NCI-H1930 (cell line): ENCODE data around the gene PPM1E.
"Not testable (repeated sequence)": the region's sequence is repeated elsewhere in the genome, so short reads cannot be mapped to it uniquely, and the experiment has no call there.

Experiments
- DNase-seq, 2 experiments: peaks; one replicate each; lab custom pipeline; 2025; lab: John Stamatoyannopoulos, UW

The PPM1E gene

GRCh38 chr17:58947824-58948223, 192.2 kb downstream of the PPM1E start:
- no peak for DNase-seq

GRCh38 chr17:58954358-58954757, 198.7 kb downstream of the PPM1E start:
- not testable (repeated sequence) for DNase-seq

- DNase-seq, result no peak
These were observed 201.5 kb downstream of the PPM1E start for GRCh38 chr17:58956997-58957724.

GRCh38 chr17:58957725-58958073, 202.0 kb downstream of the PPM1E start:
- DNase-seq, result not testable (repeated sequence)

GRCh38 chr17:58960068-58960467, 204.4 kb downstream of the PPM1E start:
- DNase-seq, result no peak

GRCh38 chr17:58965221-58965620, 209.6 kb downstream of the PPM1E start:
- no peak for DNase-seq

- no peak for DNase-seq
These were observed 210.6 kb downstream of the PPM1E start for GRCh38 chr17:58966208-58966607.

GRCh38 chr17:58968426-58969061, 212.9 kb downstream of the PPM1E start:
- DNase-seq, result no peak

- no peak for DNase-seq
These were observed 213.5 kb downstream of the PPM1E start for GRCh38 chr17:58969156-58969555.

GRCh38 chr17:58969612-58970011, 214.0 kb downstream of the PPM1E start:
- no peak for DNase-seq

GRCh38 chr17:58970609-58971450, 215.2 kb downstream of the PPM1E start:
- DNase-seq, result no peak

- DNase-seq, result no peak
These were observed 218.7 kb downstream of the PPM1E start for GRCh38 chr17:58974354-58974753.

GRCh38 chr17:58976541-58976940, 220.9 kb downstream of the PPM1E start:
- DNase-seq, result no peak

- no peak for DNase-seq
These were observed 225.2 kb downstream of the PPM1E start for GRCh38 chr17:58980706-58981481.

- no peak for DNase-seq
These were observed 227.0 kb downstream of the PPM1E start for GRCh38 chr17:58982626-58983025.

GRCh38 chr17:58985367-58985766, 229.7 kb downstream of the PPM1E start:
- no peak for DNase-seq

- DNase-seq, result no peak
These were observed 230.3 kb downstream of the PPM1E start for GRCh38 chr17:58985971-58986370.

- DNase-seq, result no peak
These were observed 234.0 kb downstream of the PPM1E start for GRCh38 chr17:58989629-58990028.

GRCh38 chr17:58991718-58992331, 236.2 kb downstream of the PPM1E start:
- no peak for DNase-seq

- no peak for DNase-seq
These were observed 237.7 kb downstream of the PPM1E start for GRCh38 chr17:58993311-58993710.

GRCh38 chr17:58995247-58995940, 239.7 kb downstream of the PPM1E start:
- DNase-seq, result no peak
